ENCODE data around the gene ST8SIA2.

DNA sequence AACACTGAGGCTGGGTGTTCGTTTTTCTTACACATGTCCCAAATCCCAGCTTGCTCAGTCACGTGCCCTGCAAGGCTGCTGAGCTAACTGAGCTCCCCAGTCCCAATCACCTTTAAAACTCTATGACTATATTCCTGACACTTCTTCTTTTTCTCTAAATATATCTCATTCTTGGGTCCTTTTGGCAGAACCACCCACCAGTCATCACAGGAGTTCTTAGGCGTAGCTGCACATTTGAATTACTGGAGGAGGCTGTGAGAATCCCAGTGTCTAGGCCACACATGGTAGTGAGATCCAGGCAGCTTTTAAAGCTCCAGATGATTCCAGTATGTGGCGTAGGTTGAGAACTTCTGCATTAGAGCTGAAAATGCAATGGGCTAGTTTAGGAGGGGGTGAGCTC is 66.3 kb downstream of the ST8SIA2 start:
- TF ChIP-seq, protein P1, sequence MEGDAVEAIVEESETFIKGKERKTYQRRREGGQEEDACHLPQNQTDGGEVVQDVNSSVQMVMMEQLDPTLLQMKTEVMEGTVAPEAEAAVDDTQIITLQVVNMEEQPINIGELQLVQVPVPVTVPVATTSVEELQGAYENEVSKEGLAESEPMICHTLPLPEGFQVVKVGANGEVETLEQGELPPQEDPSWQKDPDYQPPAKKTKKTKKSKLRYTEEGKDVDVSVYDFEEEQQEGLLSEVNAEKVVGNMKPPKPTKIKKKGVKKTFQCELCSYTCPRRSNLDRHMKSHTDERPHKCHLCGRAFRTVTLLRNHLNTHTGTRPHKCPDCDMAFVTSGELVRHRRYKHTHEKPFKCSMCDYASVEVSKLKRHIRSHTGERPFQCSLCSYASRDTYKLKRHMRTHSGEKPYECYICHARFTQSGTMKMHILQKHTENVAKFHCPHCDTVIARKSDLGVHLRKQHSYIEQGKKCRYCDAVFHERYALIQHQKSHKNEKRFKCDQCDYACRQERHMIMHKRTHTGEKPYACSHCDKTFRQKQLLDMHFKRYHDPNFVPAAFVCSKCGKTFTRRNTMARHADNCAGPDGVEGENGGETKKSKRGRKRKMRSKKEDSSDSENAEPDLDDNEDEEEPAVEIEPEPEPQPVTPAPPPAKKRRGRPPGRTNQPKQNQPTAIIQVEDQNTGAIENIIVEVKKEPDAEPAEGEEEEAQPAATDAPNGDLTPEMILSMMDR (IDR thresholded peaks at IDR 0.05) = no peak
- TF ChIP-seq NR2C2 (CRISPR knock-in tag; IDR thresholded peaks at IDR 0.05) (no peak), ESRRA (CRISPR knock-in tag; IDR thresholded peaks at IDR 0.05; ENCODE audit: borderline replicate concordance) (no peak), TEAD4 (CRISPR knock-in tag; IDR thresholded peaks at IDR 0.05) (no peak), IRF2 (CRISPR knock-in tag; IDR thresholded peaks at IDR 0.05; ENCODE audit: borderline replicate concordance, low read depth) (no peak), NFYB (CRISPR knock-in tag; conservative IDR thresholded peaks at IDR 0.05; ENCODE audit: low read depth) (no peak), CREM (CRISPR knock-in tag; IDR thresholded peaks at IDR 0.05) (no peak), SP1 (CRISPR knock-in tag; conservative IDR thresholded peaks at IDR 0.05) (no peak)
- TF ChIP-seq, protein P2, sequence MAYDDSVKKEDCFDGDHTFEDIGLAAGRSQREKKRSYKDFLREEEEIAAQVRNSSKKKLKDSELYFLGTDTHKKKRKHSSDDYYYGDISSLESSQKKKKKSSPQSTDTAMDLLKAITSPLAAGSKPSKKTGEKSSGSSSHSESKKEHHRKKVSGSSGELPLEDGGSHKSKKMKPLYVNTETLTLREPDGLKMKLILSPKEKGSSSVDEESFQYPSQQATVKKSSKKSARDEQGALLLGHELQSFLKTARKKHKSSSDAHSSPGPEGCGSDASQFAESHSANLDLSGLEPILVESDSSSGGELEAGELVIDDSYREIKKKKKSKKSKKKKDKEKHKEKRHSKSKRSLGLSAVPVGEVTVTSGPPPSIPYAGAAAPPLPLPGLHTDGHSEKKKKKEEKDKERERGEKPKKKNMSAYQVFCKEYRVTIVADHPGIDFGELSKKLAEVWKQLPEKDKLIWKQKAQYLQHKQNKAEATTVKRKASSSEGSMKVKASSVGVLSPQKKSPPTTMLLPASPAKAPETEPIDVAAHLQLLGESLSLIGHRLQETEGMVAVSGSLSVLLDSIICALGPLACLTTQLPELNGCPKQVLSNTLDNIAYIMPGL (CRISPR knock-in tag; IDR thresholded peaks at IDR 0.05) = no peak
- TF ChIP-seq, protein P3, sequence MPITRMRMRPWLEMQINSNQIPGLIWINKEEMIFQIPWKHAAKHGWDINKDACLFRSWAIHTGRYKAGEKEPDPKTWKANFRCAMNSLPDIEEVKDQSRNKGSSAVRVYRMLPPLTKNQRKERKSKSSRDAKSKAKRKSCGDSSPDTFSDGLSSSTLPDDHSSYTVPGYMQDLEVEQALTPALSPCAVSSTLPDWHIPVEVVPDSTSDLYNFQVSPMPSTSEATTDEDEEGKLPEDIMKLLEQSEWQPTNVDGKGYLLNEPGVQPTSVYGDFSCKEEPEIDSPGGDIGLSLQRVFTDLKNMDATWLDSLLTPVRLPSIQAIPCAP (CRISPR knock-in tag; IDR thresholded peaks at IDR 0.05) = no peak
- TF ChIP-seq, protein P4, sequence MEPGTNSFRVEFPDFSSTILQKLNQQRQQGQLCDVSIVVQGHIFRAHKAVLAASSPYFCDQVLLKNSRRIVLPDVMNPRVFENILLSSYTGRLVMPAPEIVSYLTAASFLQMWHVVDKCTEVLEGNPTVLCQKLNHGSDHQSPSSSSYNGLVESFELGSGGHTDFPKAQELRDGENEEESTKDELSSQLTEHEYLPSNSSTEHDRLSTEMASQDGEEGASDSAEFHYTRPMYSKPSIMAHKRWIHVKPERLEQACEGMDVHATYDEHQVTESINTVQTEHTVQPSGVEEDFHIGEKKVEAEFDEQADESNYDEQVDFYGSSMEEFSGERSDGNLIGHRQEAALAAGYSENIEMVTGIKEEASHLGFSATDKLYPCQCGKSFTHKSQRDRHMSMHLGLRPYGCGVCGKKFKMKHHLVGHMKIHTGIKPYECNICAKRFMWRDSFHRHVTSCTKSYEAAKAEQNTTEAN (CRISPR knock-in tag; IDR thresholded peaks at IDR 0.05) = no peak
- TF ChIP-seq, protein P5, sequence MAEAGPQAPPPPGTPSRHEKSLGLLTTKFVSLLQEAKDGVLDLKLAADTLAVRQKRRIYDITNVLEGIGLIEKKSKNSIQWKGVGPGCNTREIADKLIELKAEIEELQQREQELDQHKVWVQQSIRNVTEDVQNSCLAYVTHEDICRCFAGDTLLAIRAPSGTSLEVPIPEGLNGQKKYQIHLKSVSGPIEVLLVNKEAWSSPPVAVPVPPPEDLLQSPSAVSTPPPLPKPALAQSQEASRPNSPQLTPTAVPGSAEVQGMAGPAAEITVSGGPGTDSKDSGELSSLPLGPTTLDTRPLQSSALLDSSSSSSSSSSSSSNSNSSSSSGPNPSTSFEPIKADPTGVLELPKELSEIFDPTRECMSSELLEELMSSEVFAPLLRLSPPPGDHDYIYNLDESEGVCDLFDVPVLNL (CRISPR knock-in tag; IDR thresholded peaks at IDR 0.05; ENCODE audit: borderline replicate concordance, low read depth) = no peak
- TF ChIP-seq, protein P6, sequence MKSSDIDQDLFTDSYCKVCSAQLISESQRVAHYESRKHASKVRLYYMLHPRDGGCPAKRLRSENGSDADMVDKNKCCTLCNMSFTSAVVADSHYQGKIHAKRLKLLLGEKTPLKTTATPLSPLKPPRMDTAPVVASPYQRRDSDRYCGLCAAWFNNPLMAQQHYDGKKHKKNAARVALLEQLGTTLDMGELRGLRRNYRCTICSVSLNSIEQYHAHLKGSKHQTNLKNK (CRISPR knock-in tag; IDR thresholded peaks at IDR 0.05) = no peak

Data from WTC11 (cell line).